Ascending aorta (tissue), 2 donors: ENCODE data around the gene PLD3. TPM values are rescaled to one million over a fixed set of nuclear protein-coding genes. Genes with fewer than 3 reads are reported as not detected.

Source experiments
- DNase-seq, 2 donors: peaks; one replicate each; pipeline ENCODE4 v3.0.0-alpha.2; 2019; ENCODE audit warnings: low spot score in 2 of 2
- H3K27ac ChIP-seq, 2 donors: fragments of 200-600 bp; sonication (generic); one replicate each; pipeline ENCODE4 v1.5.1; 2016 to 2017; ENCODE audit warnings: mild to moderate bottlenecking in 1 of 2
- H3K27me3 ChIP-seq: fragments of 200-600 bp; sonication (generic); one replicate; pipeline ENCODE4 v1.5.1; 2017
- H3K36me3 ChIP-seq, 2 donors: fragments of 200-600 bp; sonication (generic); one replicate each; pipeline ENCODE4 v1.5.1; 2016
- H3K4me1 ChIP-seq, 2 donors: fragments of 200-600 bp; sonication (generic); one replicate each; pipeline ENCODE4 v1.5.1; 2016 to 2017; ENCODE audit warnings: mild to moderate bottlenecking in 1 of 2
- H3K4me3 ChIP-seq, 2 donors: fragments of 200-600 bp; sonication (generic); one replicate each; pipeline ENCODE4 v1.5.1; 2016 to 2017; ENCODE audit warnings: mild to moderate bottlenecking in 1 of 2
- H3K9me3 ChIP-seq, 2 donors: fragments of 200-600 bp; sonication (generic); one replicate each; pipeline ENCODE4 v1.5.1; 2016
- CTCF ChIP-seq, 3 experiments: fragments of 200-600 bp in 2 of 3; fragments of 450-650 bp in 1 of 3; sonication (generic) in 2 of 3; IDR thresholded peaks; one replicate each; pipeline ENCODE4 v1.5.1; 2016 to 2019; ENCODE audit warnings: antibody characterized with exemption in 3 of 3, mild to moderate bottlenecking in 1 of 3, moderate library complexity in 1 of 3
- intact Hi-C: fragments of 100-400 bp; cut with DNase I; formaldehyde crosslinking; loops from one replicate; pipeline ENCODE4 v1.15.1; 2023
- total RNA-seq: library from RNA; depleted of rRNA; stranded (reverse); fragments of >200 nt; gene quantifications from one replicate; pipeline ENCODE4 v1.1.0, GENCODE V29; 2016

The PLD3 gene
- total RNA-seq, 1 donor from 2014 or later: 345 TPM

- Histone ChIP-seq H3K27ac (no peak overlapping the region), H3K4me3 (no peak overlapping the region), H3K4me1 (peaks cover 0 to 28% of the 10 kb centered on the region in 2 donors), H3K36me3 (peaks cover 17 to 27% of the 10 kb centered on the region in 2 donors), H3K27me3 (no peaks in the 10 kb centered on the region), H3K9me3 (no peaks in the 10 kb centered on the region)
- intact Hi-C loops: no loop called here
- DNase-seq: no peak
- TF ChIP-seq CTCF (IDR thresholded peaks at IDR 0.05): no peak
Measured at GRCh38 chr19:40339018-40339728, 9.3 kb upstream of the PLD3 start.

GRCh38 chr19:40341601-40342482, 6.7 kb upstream of the PLD3 start:
- Histone ChIP-seq H3K9me3 (no peaks in the 10 kb centered on the region), H3K27ac (peak overlapping the region; percentile 82 to 84), H3K36me3 (peaks cover 0 to 6% of the 10 kb centered on the region in 2 donors), H3K4me3 (peak overlapping the region in 1 of 2 donors; percentile 51), H3K27me3 (no peaks in the 10 kb centered on the region), H3K4me1 (peaks cover 0 to 28% of the 10 kb centered on the region in 2 donors)
- TF ChIP-seq CTCF (IDR thresholded peaks at IDR 0.05): no peak
- peak; percentile 40 to 84 for DNase-seq
- intact Hi-C loops: no loop called here

- intact Hi-C loops: no loop called here
- no peak for DNase-seq
- H3K27ac ChIP-seq: peak overlapping the region; percentile 82 to 84
- H3K4me1 ChIP-seq: peaks cover 4 to 35% of the 10 kb centered on the region in 2 donors
- no peak overlapping the region for H3K4me3 ChIP-seq
- H3K9me3 ChIP-seq: no peaks in the 10 kb centered on the region
- H3K36me3 ChIP-seq: peaks cover 0 to 6% of the 10 kb centered on the region in 2 donors
- TF ChIP-seq CTCF (IDR thresholded peaks at IDR 0.05): no peak
- H3K27me3 ChIP-seq: no peaks in the 10 kb centered on the region
Measured at GRCh38 chr19:40342644-40343311, 5.7 kb upstream of the PLD3 start.

- Histone ChIP-seq H3K36me3 (peaks cover 0 to under 1% of the 10 kb centered on the region in 2 donors), H3K27ac (peak overlapping the region in 1 of 2 donors; percentile 4), H3K4me1 (peaks cover 4 to 36% of the 10 kb centered on the region in 2 donors), H3K27me3 (no peaks in the 10 kb centered on the region), H3K4me3 (no peak overlapping the region), H3K9me3 (no peaks in the 10 kb centered on the region)
- TF ChIP-seq CTCF (IDR thresholded peaks at IDR 0.05): no peak
- no peak for DNase-seq
- intact Hi-C loops: no loop called here
Measured at GRCh38 chr19:40344422-40344821, 4.1 kb upstream of the PLD3 start.

GRCh38 chr19:40348961-40349507, 539 bp downstream of the PLD3 start:
- Histone ChIP-seq H3K9me3 (no peaks in the 10 kb centered on the region), H3K4me1 (peaks cover 4 to 9% of the 10 kb centered on the region in 2 donors), H3K36me3 (no peaks in the 10 kb centered on the region), H3K4me3 (peak overlapping the region; percentile 80 to 94), H3K27me3 (no peaks in the 10 kb centered on the region), H3K27ac (peak overlapping the region; percentile 51 to 72)
- no peak for DNase-seq
- intact Hi-C loops: loop anchor here (1.0 to 5.0 kb wide), 7 partner anchors 53 to 248 kb away; partner anchors contain the start of genes AKT2, MAP3K10 and SERTAD3
- TF ChIP-seq CTCF (IDR thresholded peaks at IDR 0.05): no peak
